HG02943 (cell line): ENCODE results near the gene KRTAP9-8.
"Not testable (repeated sequence)": the region's sequence is repeated elsewhere in the genome, so short reads cannot be mapped to it uniquely, and the experiment has no call there.

ENCODE experiments used
- ATAC-seq: cut with Tn5 transposase; IDR thresholded peaks from one replicate; pipeline ENCODE4 v1.9.1; 2021; ENCODE audit warnings: mild to moderate bottlenecking, low read depth, moderate library complexity; ENCODE audit not compliant: unreplicated experiment

The KRTAP9-8 gene

GRCh38 chr17:41237949-41238437 lies at the start of gene KRTAP9-8:
Gene KRTAP9-8 (plus strand): TSS chr17:41237999. CDS start chr17:41238052, 53 bp downstream.
- not testable (repeated sequence) for ATAC-seq

- ATAC-seq = not testable (repeated sequence)
Measured at GRCh38 chr17:41189837-41190318, 47.9 kb upstream of the KRTAP9-8 start, which contains the start of gene KRTAP9-1. Gene KRTAP9-1 (plus strand): TSS chr17:41189887. CDS start chr17:41189887, 0 bp downstream.

- no peak for ATAC-seq
Measured at GRCh38 chr17:41190328-41190727, 47.5 kb upstream of the KRTAP9-8 start.

- no peak for ATAC-seq
Measured at GRCh38 chr17:41196068-41196467, 41.7 kb upstream of the KRTAP9-8 start.

- ATAC-seq = no peak
Measured at GRCh38 chr17:41199421-41200078, 38.2 kb upstream of the KRTAP9-8 start.

GRCh38 chr17:41211845-41212466 lies 25.8 kb upstream of the KRTAP9-8 start:
- ATAC-seq = no peak

GRCh38 chr17:41212524-41213169 lies 25.2 kb upstream of the KRTAP9-8 start:
- no peak for ATAC-seq

GRCh38 chr17:41215681-41216080 lies 22.1 kb upstream of the KRTAP9-8 start:
- no peak for ATAC-seq

- no peak for ATAC-seq
Measured at GRCh38 chr17:41223821-41224220, 14.0 kb upstream of the KRTAP9-8 start.

- ATAC-seq = no peak
Measured at GRCh38 chr17:41226051-41226450, 11.7 kb upstream of the KRTAP9-8 start.

GRCh38 chr17:41226598-41227095 lies 11.2 kb upstream of the KRTAP9-8 start, which contains the start of gene KRTAP9-2:
Gene KRTAP9-2 (plus strand): TSS chr17:41226648. CDS start chr17:41226655, 7 bp downstream.
- not testable (repeated sequence) for ATAC-seq

GRCh38 chr17:41230094-41230493 lies 7.7 kb upstream of the KRTAP9-8 start:
- no peak for ATAC-seq

GRCh38 chr17:41231731-41232130 lies 6.1 kb upstream of the KRTAP9-8 start:
- ATAC-seq = no peak

- not testable (repeated sequence) for ATAC-seq
Measured at GRCh38 chr17:41232399-41233105, 5.2 kb upstream of the KRTAP9-8 start, which contains the start of gene KRTAP9-3. Gene KRTAP9-3 (plus strand): TSS chr17:41232449. CDS start chr17:41232502, 53 bp downstream.

- ATAC-seq = not testable (repeated sequence)
Measured at GRCh38 chr17:41237116-41237515, 683 bp upstream of the KRTAP9-8 start.

- not testable (repeated sequence) for ATAC-seq
Measured at GRCh38 chr17:41246995-41247787, 9.4 kb downstream of the KRTAP9-8 start.

- not testable (repeated sequence) for ATAC-seq
Measured at GRCh38 chr17:41249637-41250240, 11.9 kb downstream of the KRTAP9-8 start, which contains the start of gene KRTAP9-4. Gene KRTAP9-4 (plus strand): TSS chr17:41249687. CDS start chr17:41249721, 34 bp downstream.

- ATAC-seq = no peak
Measured at GRCh38 chr17:41251261-41251660, 13.5 kb downstream of the KRTAP9-8 start.

GRCh38 chr17:41254861-41255260 lies 17.1 kb downstream of the KRTAP9-8 start:
- no peak for ATAC-seq
